ENCODE results near the gene COL19A1.

Gene COL19A1

DNA sequence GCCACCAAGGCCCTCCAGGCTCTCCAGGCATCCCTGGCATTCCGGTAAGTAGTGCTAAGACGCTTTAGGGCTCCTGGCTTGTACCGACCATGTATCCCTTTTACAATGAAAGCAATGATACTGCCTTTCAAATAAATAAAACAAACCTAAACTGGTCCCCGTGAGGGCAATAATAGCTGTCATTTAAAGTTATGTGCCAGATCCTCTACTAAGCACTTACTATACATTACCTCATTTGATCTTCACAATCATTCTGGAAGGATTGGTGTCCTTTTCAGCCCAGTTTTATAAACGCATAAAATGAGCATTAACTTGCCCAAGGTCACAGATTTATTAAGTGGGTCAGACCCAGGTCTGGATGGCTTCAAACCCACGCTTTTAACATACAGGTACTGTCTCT is 321.8 kb downstream of the COL19A1 start:
- DNase-seq (ENCODE audit: low spot score), result no peak
- TF ChIP-seq, protein P1, sequence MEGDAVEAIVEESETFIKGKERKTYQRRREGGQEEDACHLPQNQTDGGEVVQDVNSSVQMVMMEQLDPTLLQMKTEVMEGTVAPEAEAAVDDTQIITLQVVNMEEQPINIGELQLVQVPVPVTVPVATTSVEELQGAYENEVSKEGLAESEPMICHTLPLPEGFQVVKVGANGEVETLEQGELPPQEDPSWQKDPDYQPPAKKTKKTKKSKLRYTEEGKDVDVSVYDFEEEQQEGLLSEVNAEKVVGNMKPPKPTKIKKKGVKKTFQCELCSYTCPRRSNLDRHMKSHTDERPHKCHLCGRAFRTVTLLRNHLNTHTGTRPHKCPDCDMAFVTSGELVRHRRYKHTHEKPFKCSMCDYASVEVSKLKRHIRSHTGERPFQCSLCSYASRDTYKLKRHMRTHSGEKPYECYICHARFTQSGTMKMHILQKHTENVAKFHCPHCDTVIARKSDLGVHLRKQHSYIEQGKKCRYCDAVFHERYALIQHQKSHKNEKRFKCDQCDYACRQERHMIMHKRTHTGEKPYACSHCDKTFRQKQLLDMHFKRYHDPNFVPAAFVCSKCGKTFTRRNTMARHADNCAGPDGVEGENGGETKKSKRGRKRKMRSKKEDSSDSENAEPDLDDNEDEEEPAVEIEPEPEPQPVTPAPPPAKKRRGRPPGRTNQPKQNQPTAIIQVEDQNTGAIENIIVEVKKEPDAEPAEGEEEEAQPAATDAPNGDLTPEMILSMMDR (IDR thresholded peaks at IDR 0.05; ENCODE audit: extremely low read depth, missing control alignments), result no peak

DNA sequence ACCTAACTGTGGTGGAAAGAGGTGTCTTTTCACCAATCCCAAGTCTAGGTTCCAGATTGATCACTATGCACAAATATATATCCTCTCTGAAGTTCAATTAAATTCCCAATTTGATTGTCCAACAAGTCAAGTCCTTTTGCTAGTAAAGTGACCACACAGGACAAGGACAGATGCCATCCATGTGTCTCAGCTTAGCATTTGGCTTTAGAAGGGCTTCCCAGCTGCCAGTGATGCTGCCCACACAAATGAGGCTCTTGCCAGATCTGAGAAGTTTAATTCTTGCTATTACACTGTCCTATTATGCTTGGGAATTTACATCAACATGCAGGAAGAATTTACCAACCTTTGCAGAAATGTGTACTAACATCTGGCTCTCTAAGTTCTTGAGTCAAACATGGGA is 328.1 kb downstream of the COL19A1 start:
- TF ChIP-seq, protein P1 (IDR thresholded peaks at IDR 0.05; ENCODE audit: extremely low read depth, missing control alignments), result no peak
- DNase-seq (ENCODE audit: low spot score), result no peak

DNA sequence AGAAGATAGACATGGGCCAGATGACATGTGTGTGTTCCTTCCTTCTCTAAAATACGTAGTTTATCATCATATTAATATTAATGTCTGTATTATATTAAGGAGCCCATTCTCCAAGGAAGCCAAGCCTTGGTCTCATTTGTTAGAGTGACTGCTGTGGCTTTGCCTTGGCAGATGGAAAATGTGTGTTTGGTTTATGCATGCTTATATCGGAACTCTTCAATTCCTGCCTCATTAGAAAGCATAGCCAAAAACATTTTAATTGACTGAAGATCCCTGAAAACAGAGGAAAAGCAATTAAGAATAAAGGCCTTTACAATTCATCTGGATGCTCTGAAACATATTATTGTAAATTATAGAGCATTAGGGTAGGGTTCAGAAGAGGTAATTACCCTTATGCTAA is 330.2 kb downstream of the COL19A1 start:
- no peak for DNase-seq (ENCODE audit: low spot score)
- TF ChIP-seq, protein P1 (IDR thresholded peaks at IDR 0.05; ENCODE audit: extremely low read depth, missing control alignments), result no peak

DNA sequence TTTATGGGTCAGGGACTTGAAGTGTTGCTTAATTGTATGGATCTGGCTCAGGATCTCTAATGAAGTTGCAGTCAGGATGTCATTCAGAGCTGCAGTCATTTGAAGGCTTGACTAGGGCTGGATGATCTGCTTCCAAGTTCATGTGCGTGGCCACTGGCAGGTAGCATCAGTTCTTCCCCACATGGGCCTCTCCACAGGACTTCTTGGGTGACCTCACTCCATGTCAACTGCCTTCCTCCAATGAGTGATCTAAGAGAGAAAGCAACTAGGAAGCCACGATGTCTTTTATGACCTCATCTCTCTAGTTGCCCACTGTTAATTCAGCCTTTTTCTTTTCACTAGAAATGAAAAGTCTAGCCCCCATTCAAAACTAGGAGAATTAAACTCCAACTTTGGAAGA is 332.4 kb downstream of the COL19A1 start:
- TF ChIP-seq, protein P1 (IDR thresholded peaks at IDR 0.05; ENCODE audit: extremely low read depth, missing control alignments), result no peak
- no peak for DNase-seq (ENCODE audit: low spot score)

DNA sequence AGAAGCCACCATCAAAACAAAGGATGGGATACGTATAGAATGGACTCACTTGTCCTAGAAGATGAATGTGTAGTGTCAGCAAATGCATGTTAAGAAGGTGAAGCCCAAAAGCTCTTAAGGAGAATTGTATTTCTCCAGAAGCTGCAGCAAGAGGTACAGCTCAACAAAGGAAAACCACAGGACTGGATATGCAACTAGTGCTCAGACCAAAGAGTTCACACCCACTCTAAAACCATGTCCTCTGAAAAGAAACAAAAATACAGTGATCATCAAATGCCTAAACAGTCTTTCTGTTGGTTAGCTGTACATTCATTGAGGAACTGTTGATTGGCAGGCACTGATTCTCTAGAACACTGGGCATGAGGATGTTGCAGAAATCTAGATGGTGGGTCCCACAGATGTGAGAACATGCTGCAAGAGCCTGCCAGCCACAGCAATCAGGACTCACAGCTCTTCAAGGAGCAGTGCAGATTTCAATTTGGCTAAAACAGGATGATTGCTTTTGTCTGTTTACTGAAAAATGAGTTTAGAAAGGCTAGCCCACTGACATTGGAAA is 342.0 kb downstream of the COL19A1 start:
- TF ChIP-seq, protein P1 (IDR thresholded peaks at IDR 0.05; ENCODE audit: extremely low read depth, missing control alignments), result no peak

DNA sequence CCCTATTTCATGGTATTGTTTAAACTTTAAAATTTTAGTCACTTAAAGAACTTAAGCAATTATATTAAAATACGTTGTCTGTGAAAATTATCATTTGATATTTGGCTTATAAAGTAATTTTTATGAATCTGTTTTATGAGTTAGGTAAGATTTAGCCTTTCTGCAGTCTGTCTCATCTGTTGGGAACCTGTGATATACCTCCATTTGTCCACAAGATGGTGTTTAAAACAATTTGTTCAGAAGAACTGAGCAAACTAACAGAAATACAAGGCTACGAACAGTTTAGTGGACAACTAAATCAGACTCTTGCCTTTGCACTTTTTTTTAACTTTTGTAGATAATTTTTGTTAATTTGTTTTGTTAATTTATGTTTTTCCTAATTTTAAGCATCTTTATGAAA is 344.1 kb downstream of the COL19A1 start:
- TF ChIP-seq, protein P1 (IDR thresholded peaks at IDR 0.05; ENCODE audit: extremely low read depth, missing control alignments), result no peak
- DNase-seq (ENCODE audit: low spot score), result no peak

More for the DNA sequence above, 342.0 kb downstream of the COL19A1 start:
- no peak for DNase-seq (ENCODE audit: low spot score)

DNA sequence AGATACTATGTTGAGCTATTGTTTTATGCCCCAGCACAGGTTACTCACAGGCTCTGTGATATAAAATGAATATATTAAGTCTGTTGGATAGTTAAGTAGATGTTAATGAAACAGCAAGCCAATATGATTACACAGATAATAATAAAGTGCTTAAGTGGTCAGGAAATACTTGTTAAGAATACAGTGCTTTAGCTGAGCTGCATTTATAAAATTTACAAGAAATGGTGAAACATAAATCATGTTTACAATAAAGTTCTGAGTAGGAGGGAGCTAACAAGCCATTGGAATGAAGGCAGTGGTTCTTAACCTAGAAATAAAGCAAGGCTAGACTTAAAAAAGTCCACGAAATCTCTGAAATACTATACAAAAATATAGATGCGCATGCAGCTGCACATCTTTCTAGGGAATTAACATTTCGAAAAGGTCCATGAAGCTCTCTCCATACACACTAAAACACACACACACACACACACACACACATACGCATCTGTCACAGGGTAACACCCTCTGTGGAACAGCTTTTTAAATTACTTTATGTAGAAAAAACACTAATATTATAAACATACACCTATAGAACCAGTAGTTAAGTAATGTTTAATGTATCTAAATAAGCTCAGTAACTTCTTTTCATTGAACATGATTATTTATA is 349.2 kb downstream of the COL19A1 start:
- no peak for DNase-seq (ENCODE audit: low spot score)

More for the DNA sequence above, 349.2 kb downstream of the COL19A1 start:
- TF ChIP-seq, protein P1 (IDR thresholded peaks at IDR 0.05; ENCODE audit: extremely low read depth, missing control alignments), result no peak
